PC-3 (cell line): ENCODE results near the gene ERMAP. TPM values are rescaled to one million over a fixed set of nuclear protein-coding genes. Genes with fewer than 3 reads are reported as not detected.

Source experiments
- ATAC-seq: fragments of 200-7000 bp; cut with Tn5 transposase; 2 replicates; pipeline ENCODE4 v1.9.1; 2020; ENCODE audit warnings: mild to moderate bottlenecking, moderate library complexity
- BruUV-seq: library from RNA; stranded (reverse); fragments of 400-500 nt; replicated peaks from 2 replicates; lab custom pipeline; 2021; lab: Mats Ljungman, UMichigan
- CTCF ChIA-PET: fragments of 300-600 bp; sonication (Branson Sonifier 250); formaldehyde crosslinking; loops from one replicate; lab custom pipeline; 2022; ENCODE audit warnings: antibody characterized with exemption; lab: Charles Lee
- POLR2A ChIA-PET: fragments of 300-600 bp; sonication (Branson Sonifier 250); formaldehyde crosslinking; loops from one replicate; lab custom pipeline; 2022; ENCODE audit warnings: antibody characterized with exemption; ENCODE audit not compliant: unreplicated experiment; lab: Charles Lee
- DNase-seq: peaks from one replicate; pipeline ENCODE4 v3.0.0-alpha.2; 2015
- H2AFZ ChIP-seq: fragments of 300-600 bp; sonication (generic); 2 replicates; pipeline ENCODE4 v1.6.0; 2016; ENCODE audit warnings: antibody characterized with exemption, low read length
- H3F3A ChIP-seq: fragments of 300-600 bp; sonication (generic); one replicate; pipeline ENCODE4 v1.6.0; 2017; ENCODE audit warnings: antibody characterized with exemption, low read length, control low read depth, mild to moderate bottlenecking; ENCODE audit not compliant: unreplicated experiment
- H3K27ac ChIP-seq: fragments of 300-600 bp; sonication (generic); 2 replicates; pipeline ENCODE4 v1.5.1; 2016; ENCODE audit warnings: mild to moderate bottlenecking, low read length
- H3K27me3 ChIP-seq: fragments of 300-600 bp; sonication (generic); 2 replicates; pipeline ENCODE4 v1.6.1; 2016; ENCODE audit warnings: low read length, mixed read lengths
- H3K36me3 ChIP-seq: fragments of 300-600 bp; sonication (generic); 2 replicates; pipeline ENCODE4 v1.6.1; 2016; ENCODE audit warnings: low read depth, mixed run types, low read length, mixed read lengths
- H3K4me1 ChIP-seq: fragments of 300-600 bp; sonication (generic); 2 replicates; pipeline ENCODE4 v1.5.1; 2016; ENCODE audit warnings: low read length; ENCODE audit not compliant: insufficient read depth
- H3K4me2 ChIP-seq: fragments of 300-600 bp; sonication (generic); 2 replicates; pipeline ENCODE4 v1.6.0; 2016; ENCODE audit warnings: low read length
- H3K4me3 ChIP-seq: fragments of 300-600 bp; sonication (generic); 2 replicates; pipeline ENCODE4 v1.5.1; 2016; ENCODE audit warnings: mild to moderate bottlenecking, low read length, mixed read lengths
- H3K79me2 ChIP-seq: fragments of 300-600 bp; sonication (generic); 2 replicates; pipeline ENCODE4 v1.6.1; 2017; ENCODE audit warnings: low read length, mixed read lengths
- H3K9ac ChIP-seq: fragments of 300-600 bp; sonication (generic); 2 replicates; pipeline ENCODE4 v1.6.0; 2016; ENCODE audit warnings: mild to moderate bottlenecking, low read length
- H3K9me2 ChIP-seq: fragments of 300-600 bp; sonication (generic); replicated peaks from 2 replicates; pipeline ENCODE4 v1.6.1; 2016; ENCODE audit warnings: mixed run types, low read length, mixed read lengths
- H3K9me3 ChIP-seq: fragments of 300-600 bp; sonication (generic); 2 replicates; pipeline ENCODE4 v1.6.1; 2016; ENCODE audit warnings: low read length, mixed read lengths
- H4K20me1 ChIP-seq: fragments of 300-600 bp; sonication (generic); 2 replicates; pipeline ENCODE4 v1.6.1; 2016; ENCODE audit warnings: low read length, mixed read lengths
- CTCF ChIP-seq: fragments of 300-600 bp; sonication (generic); conservative IDR thresholded peaks from 2 replicates; pipeline ENCODE4 v1.5.1; 2017; ENCODE audit warnings: antibody characterized with exemption, low read depth, mild to moderate bottlenecking, low read length
- EZH2 ChIP-seq: fragments of 300-600 bp; sonication (generic); IDR thresholded peaks from one replicate; pipeline ENCODE4 v1.6.1; 2017; ENCODE audit warnings: antibody characterized with exemption, mild to moderate bottlenecking, low read length; ENCODE audit not compliant: unreplicated experiment
- EZH2phosphoT487 ChIP-seq: fragments of 300-600 bp; sonication (generic); IDR thresholded peaks from 2 replicates; pipeline ENCODE4 v1.6.1; 2018; ENCODE audit warnings: mild to moderate bottlenecking, antibody characterized with exemption, low read length, borderline replicate concordance
- intact Hi-C: fragments of 100-400 bp; cut with micrococcal nuclease; formaldehyde crosslinking; loops from 2 replicates; pipeline ENCODE4 v1.9.0; 2023
- total RNA-seq: library from RNA; depleted of rRNA; stranded (reverse); fragments of >200 nt; gene quantifications from 2 replicates; pipeline ENCODE4 v1.2.3, GENCODE V29; 2014

Gene ERMAP
- total RNA-seq, 1 experiment from 2014 or later: 5.4 TPM

- no peaks in the 10 kb centered on the region for H3F3A ChIP-seq
- TF ChIP-seq CTCF (no peak), EZH2phosphoT487 (no peak), EZH2 (no peak)
- intact Hi-C loops: no loop called here
- H3K4me3 ChIP-seq: no peak overlapping the region
- H2AFZ ChIP-seq: no peak overlapping the region
- no peaks in the 10 kb centered on the region for H3K79me2 ChIP-seq
- ATAC-seq: no peak
- no peak overlapping the region for H3K9ac ChIP-seq
- H4K20me1 ChIP-seq: no peaks in the 10 kb centered on the region
- no peak overlapping the region for H3K4me2 ChIP-seq
- no peak for DNase-seq
- no peak overlapping the region for H3K27ac ChIP-seq
- POLR2A ChIA-PET: no interaction called here
- H3K27me3 ChIP-seq: no peaks in the 10 kb centered on the region
- H3K9me3 ChIP-seq: no peaks in the 10 kb centered on the region
- no peaks in the 10 kb centered on the region for H3K9me2 ChIP-seq
- no TSS peak for BruUV-seq
- no peaks in the 10 kb centered on the region for H3K36me3 ChIP-seq
- H3K4me1 ChIP-seq: no peaks in the 10 kb centered on the region
- CTCF ChIA-PET: no interaction called here
Measured at GRCh38 chr1:42886046-42886739, 69.3 kb downstream of the ERMAP start.

GRCh38 chr1:42886800-42887199 is 69.9 kb downstream of the ERMAP start:
- TF ChIP-seq CTCF (no peak), EZH2 (no peak), EZH2phosphoT487 (no peak)
- intact Hi-C loops: no loop called here
- H3K27ac ChIP-seq: no peak overlapping the region
- no peaks in the 10 kb centered on the region for H3K4me1 ChIP-seq
- H3K4me2 ChIP-seq: no peak overlapping the region
- H3K9me3 ChIP-seq: no peaks in the 10 kb centered on the region
- no peak overlapping the region for H2AFZ ChIP-seq
- H4K20me1 ChIP-seq: no peaks in the 10 kb centered on the region
- no peaks in the 10 kb centered on the region for H3F3A ChIP-seq
- ATAC-seq (no peak), DNase-seq (no peak)
- no TSS peak for BruUV-seq
- H3K4me3 ChIP-seq: no peak overlapping the region
- CTCF ChIA-PET: no interaction called here
- no peak overlapping the region for H3K9ac ChIP-seq
- H3K27me3 ChIP-seq: no peaks in the 10 kb centered on the region
- H3K36me3 ChIP-seq: no peaks in the 10 kb centered on the region
- no peaks in the 10 kb centered on the region for H3K79me2 ChIP-seq
- POLR2A ChIA-PET: no interaction called here
- H3K9me2 ChIP-seq: no peaks in the 10 kb centered on the region

- ATAC-seq (no peak), DNase-seq (no peak)
- ChIA-PET POLR2A (no interaction called here), CTCF (no interaction called here)
- no TSS peak for BruUV-seq
- H3K9me3 ChIP-seq: no peaks in the 10 kb centered on the region
- intact Hi-C loops: no loop called here
- H3K9ac ChIP-seq: no peak overlapping the region
- H3F3A ChIP-seq: no peaks in the 10 kb centered on the region
- no peaks in the 10 kb centered on the region for H4K20me1 ChIP-seq
- H3K79me2 ChIP-seq: no peaks in the 10 kb centered on the region
- H3K9me2 ChIP-seq: no peaks in the 10 kb centered on the region
- H2AFZ ChIP-seq: no peak overlapping the region
- H3K4me3 ChIP-seq: no peak overlapping the region
- H3K4me2 ChIP-seq: no peak overlapping the region
- no peaks in the 10 kb centered on the region for H3K27me3 ChIP-seq
- no peaks in the 10 kb centered on the region for H3K4me1 ChIP-seq
- no peak for TF ChIP-seq EZH2phosphoT487
- TF ChIP-seq CTCF: no peak
- no peak for TF ChIP-seq EZH2
- no peaks in the 10 kb centered on the region for H3K36me3 ChIP-seq
- H3K27ac ChIP-seq: no peak overlapping the region
Measured at GRCh38 chr1:42887366-42887765, 70.4 kb downstream of the ERMAP start.
